AG04450 (cell line): ENCODE results near the gene PRDM7. TPM values are rescaled to one million over a fixed set of nuclear protein-coding genes. Genes with fewer than 3 reads are reported as not detected.
"Not testable (repeated sequence)": the region's sequence is repeated elsewhere in the genome, so short reads cannot be mapped to it uniquely, and the experiment has no call there.

Experiments
- CTCF ChIA-PET: fragments of 300-600, 350-600 bp; formaldehyde crosslinking; extraction: SDS; loops from one replicate; lab custom pipeline; 2022; ENCODE audit warnings: antibody characterized with exemption, inconsistent platforms; lab: Charles Lee
- POLR2A ChIA-PET: fragments of 350-600 bp; formaldehyde crosslinking; extraction: SDS; loops from one replicate; lab custom pipeline; 2021; ENCODE audit warnings: antibody characterized with exemption, inconsistent platforms; lab: Yijun Ruan, JAX
- DNase-seq: peaks from one replicate; pipeline ENCODE4 v3.0.0-alpha.2; 2011; ENCODE audit warnings: low read depth, low spot score
- H3K27ac ChIP-seq: one replicate; pipeline ENCODE4 v1.5.1; 2012; ENCODE audit warnings: low read depth, low read length, control low read depth
- H3K27me3 ChIP-seq: one replicate; pipeline ENCODE4 v1.6.0; 2012; ENCODE audit warnings: low read length; ENCODE audit not compliant: control insufficient read depth, insufficient read depth
- H3K4me3 ChIP-seq: 2 replicates; pipeline ENCODE4 v1.5.1; 2011; ENCODE audit warnings: mild to moderate bottlenecking, low read depth, low read length, control low read depth
- H3K9me3 ChIP-seq: 2 replicates; pipeline ENCODE4 v1.5.1; 2012; ENCODE audit warnings: low read length; ENCODE audit not compliant: control insufficient read depth, insufficient read depth
- CTCF ChIP-seq: IDR thresholded peaks from 2 replicates; pipeline ENCODE4 v1.5.1; 2011; ENCODE audit warnings: low read depth, low read length, control low read depth, inconsistent platforms
- polyA minus RNA-seq: library from RNA; depleted of rRNA, polyadenylated mRNA; stranded (reverse); fragments of >200 nt; gene quantifications from 2 replicates; pipeline ENCODE4 v1.2.3, GENCODE V29; 2011; rRNA and poly(A)+ RNA removed
- polyA plus RNA-seq: library from polyadenylated mRNA; depleted of rRNA; stranded (reverse); fragments of >200 nt; gene quantifications from 2 replicates; pipeline ENCODE4 v1.2.3, GENCODE V29; 2011; rRNA removed

Gene PRDM7
- polyA plus RNA-seq, result not detected in 2 replicates
- not detected in 2 replicates for polyA minus RNA-seq

GRCh38 chr16:90077240-90077756 lies at the start of gene PRDM7:
PRDM7 (minus strand) TSS chr16:90077331; CDS start chr16:90075910, 1,421 bp downstream.
- H3K9me3 ChIP-seq, result peaks cover 6% of the 10 kb centered on the region; the same call in 1 of the 2 replicates
- peaks cover 2% of the 10 kb centered on the region for H3K27me3 ChIP-seq
- ChIA-PET CTCF (no interaction called here), POLR2A (no interaction called here)
- H3K4me3 ChIP-seq, result peak within 1 kb of the TSS; percentile 29
- H3K27ac ChIP-seq, result no peak within 1 kb of the TSS
- no peak for TF ChIP-seq CTCF
- DNase-seq, result peak; percentile 48

GRCh38 chr16:90121846-90122245 lies 44.7 kb upstream of the PRDM7 start:
- H3K4me3 ChIP-seq, H3K27me3 ChIP-seq, CTCF ChIA-PET, POLR2A ChIA-PET, DNase-seq, H3K9me3 ChIP-seq, H3K27ac ChIP-seq: not testable (repeated sequence)

GRCh38 chr16:90107617-90108016 lies 30.5 kb upstream of the PRDM7 start:
- H3K27me3 ChIP-seq, CTCF ChIA-PET, H3K9me3 ChIP-seq: not testable (repeated sequence)

GRCh38 chr16:90107060-90107459 lies 29.9 kb upstream of the PRDM7 start:
- H3K27ac ChIP-seq, H3K9me3 ChIP-seq, CTCF ChIA-PET, H3K27me3 ChIP-seq, H3K4me3 ChIP-seq, DNase-seq, POLR2A ChIA-PET: not testable (repeated sequence)

More at GRCh38 chr16:90107617-90108016, 30.5 kb upstream of the PRDM7 start:
- H3K4me3 ChIP-seq, H3K27ac ChIP-seq, DNase-seq, POLR2A ChIA-PET: not testable (repeated sequence)

GRCh38 chr16:90106271-90106670 lies 29.1 kb upstream of the PRDM7 start:
- H3K27me3 ChIP-seq, POLR2A ChIA-PET, DNase-seq, H3K27ac ChIP-seq, CTCF ChIA-PET, H3K9me3 ChIP-seq, H3K4me3 ChIP-seq: not testable (repeated sequence)

GRCh38 chr16:90104725-90105124 lies 27.6 kb upstream of the PRDM7 start:
- POLR2A ChIA-PET, result not testable (repeated sequence)

GRCh38 chr16:90102086-90102884 lies 25.2 kb upstream of the PRDM7 start:
- H3K27ac ChIP-seq, H3K9me3 ChIP-seq, H3K27me3 ChIP-seq, POLR2A ChIA-PET, CTCF ChIA-PET, H3K4me3 ChIP-seq, DNase-seq: not testable (repeated sequence)

More at GRCh38 chr16:90104725-90105124, 27.6 kb upstream of the PRDM7 start:
- H3K9me3 ChIP-seq, H3K27me3 ChIP-seq, CTCF ChIA-PET, H3K4me3 ChIP-seq, DNase-seq, H3K27ac ChIP-seq: not testable (repeated sequence)

GRCh38 chr16:90101332-90101731 lies 24.2 kb upstream of the PRDM7 start:
- POLR2A ChIA-PET, CTCF ChIA-PET, H3K27ac ChIP-seq: not testable (repeated sequence)

GRCh38 chr16:90100790-90101189 lies 23.7 kb upstream of the PRDM7 start:
- CTCF ChIA-PET, H3K4me3 ChIP-seq, DNase-seq, H3K27ac ChIP-seq, H3K9me3 ChIP-seq, H3K27me3 ChIP-seq, POLR2A ChIA-PET: not testable (repeated sequence)

More at GRCh38 chr16:90101332-90101731, 24.2 kb upstream of the PRDM7 start:
- H3K4me3 ChIP-seq, H3K27me3 ChIP-seq, H3K9me3 ChIP-seq, DNase-seq: not testable (repeated sequence)

- H3K27me3 ChIP-seq, DNase-seq, POLR2A ChIA-PET, H3K27ac ChIP-seq, H3K9me3 ChIP-seq, CTCF ChIA-PET, H3K4me3 ChIP-seq: not testable (repeated sequence)
Measured at GRCh38 chr16:90100229-90100628, 23.1 kb upstream of the PRDM7 start.

- H3K27ac ChIP-seq, H3K9me3 ChIP-seq, CTCF ChIA-PET, DNase-seq, POLR2A ChIA-PET, H3K4me3 ChIP-seq, H3K27me3 ChIP-seq: not testable (repeated sequence)
Measured at GRCh38 chr16:90098936-90099335, 21.8 kb upstream of the PRDM7 start.
